Measurements from ENCODE around the gene KLLN.
"Not testable (repeated sequence)": the region's sequence is repeated elsewhere in the genome, so short reads cannot be mapped to it uniquely, and the experiment has no call there.

KLLN gene

GRCh38 chr10:87886635-87887034 is 23.3 kb upstream of the KLLN start:
- Histone ChIP-seq H3K9me3 (ENCODE audit: insufficient read depth, low read length) (no peaks in the 10 kb centered on the region; the same call in 1 of the 2 replicates), H3K27me3 (ENCODE audit: insufficient read depth, insufficient read length) (no peaks in the 10 kb centered on the region), H3K4me3 (ENCODE audit: insufficient read length, low read depth) (no peak overlapping the region), H3K36me3 (ENCODE audit: insufficient read depth, insufficient read length, low read length) (peaks cover 18% of the 10 kb centered on the region), H3K4me1 (ENCODE audit: insufficient read depth, insufficient read length) (no peaks in the 10 kb centered on the region), H3K9ac (ENCODE audit: insufficient read length, low read depth) (no peak overlapping the region)
- DNase-seq (ENCODE audit: low read depth, low spot score): no peak
- TF ChIP-seq SUZ12 (IDR thresholded peaks at IDR 0.05; ENCODE audit: extremely low read depth, insufficient read depth, insufficient read length) (no peak), ZNF274 (IDR thresholded peaks at IDR 0.05; ENCODE audit: low read depth, low read length) (no peak), YY1 (IDR thresholded peaks at IDR 0.05; ENCODE audit: insufficient read depth, insufficient read length) (no peak)

- DNase-seq (ENCODE audit: low read depth, low spot score): no peak
- TF ChIP-seq SUZ12 (IDR thresholded peaks at IDR 0.05; ENCODE audit: extremely low read depth, insufficient read depth, insufficient read length) (no peak), ZNF274 (IDR thresholded peaks at IDR 0.05; ENCODE audit: low read depth, low read length) (no peak), YY1 (IDR thresholded peaks at IDR 0.05; ENCODE audit: insufficient read depth, insufficient read length) (no peak)
- no peak overlapping the region for H3K4me3 ChIP-seq (ENCODE audit: insufficient read length, low read depth)
- H3K9me3 ChIP-seq (ENCODE audit: insufficient read depth, low read length): no peaks in the 10 kb centered on the region; the same call in 1 of the 2 replicates
- H3K9ac ChIP-seq (ENCODE audit: insufficient read length, low read depth): no peak overlapping the region
- no peaks in the 10 kb centered on the region for H3K27me3 ChIP-seq (ENCODE audit: insufficient read depth, insufficient read length)
- peaks cover 18% of the 10 kb centered on the region for H3K36me3 ChIP-seq (ENCODE audit: insufficient read depth, insufficient read length, low read length)
- H3K4me1 ChIP-seq (ENCODE audit: insufficient read depth, insufficient read length): no peaks in the 10 kb centered on the region
Measured at GRCh38 chr10:87882555-87883294, 19.4 kb upstream of the KLLN start.

GRCh38 chr10:87881373-87882059 is 18.2 kb upstream of the KLLN start:
- not testable (repeated sequence) for H3K4me1 ChIP-seq (ENCODE audit: insufficient read depth, insufficient read length)

DNA sequence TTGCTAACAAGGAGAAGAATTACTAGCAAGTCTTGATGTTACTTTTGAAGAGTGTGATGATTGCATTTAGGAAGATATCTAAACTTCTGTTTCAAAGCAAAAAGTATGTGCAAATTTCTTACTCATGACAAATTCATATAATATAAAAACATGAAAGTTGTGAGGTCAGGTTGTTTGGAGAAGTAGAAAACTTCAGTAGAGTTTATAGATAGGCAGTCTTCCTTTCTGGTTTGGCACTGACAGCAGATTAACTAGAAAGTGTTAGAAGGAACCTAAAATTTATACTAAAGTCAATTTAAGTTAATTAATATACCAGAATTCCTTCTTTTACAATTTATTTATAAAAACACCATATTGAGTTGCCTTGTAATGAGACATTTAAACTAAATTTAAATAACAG is 17.0 kb upstream of the KLLN start:
- TF ChIP-seq ZNF274 (IDR thresholded peaks at IDR 0.05; ENCODE audit: low read depth, low read length) (no peak), YY1 (IDR thresholded peaks at IDR 0.05; ENCODE audit: insufficient read depth, insufficient read length) (no peak), SUZ12 (IDR thresholded peaks at IDR 0.05; ENCODE audit: extremely low read depth, insufficient read depth, insufficient read length) (no peak)
- DNase-seq (ENCODE audit: low read depth, low spot score): no peak
- Histone ChIP-seq H3K9me3 (ENCODE audit: insufficient read depth, low read length) (no peaks in the 10 kb centered on the region), H3K27me3 (ENCODE audit: insufficient read depth, insufficient read length) (no peaks in the 10 kb centered on the region), H3K4me3 (ENCODE audit: insufficient read length, low read depth) (no peak overlapping the region), H3K9ac (ENCODE audit: insufficient read length, low read depth) (no peak overlapping the region), H3K4me1 (ENCODE audit: insufficient read depth, insufficient read length) (no peaks in the 10 kb centered on the region), H3K36me3 (ENCODE audit: insufficient read depth, insufficient read length, low read length) (peaks cover 6% of the 10 kb centered on the region)

More at GRCh38 chr10:87881373-87882059, 18.2 kb upstream of the KLLN start:
- not testable (repeated sequence) for H3K4me3 ChIP-seq (ENCODE audit: insufficient read length, low read depth); DNase-seq (ENCODE audit: low read depth, low spot score); H3K9me3 ChIP-seq (ENCODE audit: insufficient read depth, low read length); H3K27me3 ChIP-seq (ENCODE audit: insufficient read depth, insufficient read length); H3K9ac ChIP-seq (ENCODE audit: insufficient read length, low read depth)
- peaks cover 14% of the 10 kb centered on the region for H3K36me3 ChIP-seq (ENCODE audit: insufficient read depth, insufficient read length, low read length)

- Histone ChIP-seq H3K4me1 (ENCODE audit: insufficient read depth, insufficient read length) (no peaks in the 10 kb centered on the region), H3K4me3 (ENCODE audit: insufficient read length, low read depth) (no peak overlapping the region), H3K9me3 (ENCODE audit: insufficient read depth, low read length) (no peaks in the 10 kb centered on the region), H3K9ac (ENCODE audit: insufficient read length, low read depth) (no peak overlapping the region), H3K27me3 (ENCODE audit: insufficient read depth, insufficient read length) (no peaks in the 10 kb centered on the region), H3K36me3 (ENCODE audit: insufficient read depth, insufficient read length, low read length) (peaks cover 6% of the 10 kb centered on the region)
- TF ChIP-seq ZNF274 (IDR thresholded peaks at IDR 0.05; ENCODE audit: low read depth, low read length): no peak
- no peak for TF ChIP-seq SUZ12 (IDR thresholded peaks at IDR 0.05; ENCODE audit: extremely low read depth, insufficient read depth, insufficient read length)
- no peak for TF ChIP-seq YY1 (IDR thresholded peaks at IDR 0.05; ENCODE audit: insufficient read depth, insufficient read length)
- DNase-seq (ENCODE audit: low read depth, low spot score): no peak
Measured at GRCh38 chr10:87878664-87879459, 15.5 kb upstream of the KLLN start.

GRCh38 chr10:87875929-87876571 is 12.7 kb upstream of the KLLN start:
- H3K9ac ChIP-seq (ENCODE audit: insufficient read length, low read depth): no peak overlapping the region
- DNase-seq (ENCODE audit: low read depth, low spot score): no peak
- H3K36me3 ChIP-seq (ENCODE audit: insufficient read depth, insufficient read length, low read length): peaks cover 6% of the 10 kb centered on the region
- no peaks in the 10 kb centered on the region for H3K27me3 ChIP-seq (ENCODE audit: insufficient read depth, insufficient read length)
- H3K4me1 ChIP-seq (ENCODE audit: insufficient read depth, insufficient read length): no peaks in the 10 kb centered on the region
- H3K4me3 ChIP-seq (ENCODE audit: insufficient read length, low read depth): no peak overlapping the region
- H3K9me3 ChIP-seq (ENCODE audit: insufficient read depth, low read length): no peaks in the 10 kb centered on the region
- TF ChIP-seq SUZ12 (IDR thresholded peaks at IDR 0.05; ENCODE audit: extremely low read depth, insufficient read depth, insufficient read length) (no peak), YY1 (IDR thresholded peaks at IDR 0.05; ENCODE audit: insufficient read depth, insufficient read length) (no peak), ZNF274 (IDR thresholded peaks at IDR 0.05; ENCODE audit: low read depth, low read length) (no peak)

All from NT2/D1 (cell line).